ENCODE data around the gene ABCA7. TPM values are rescaled to one million over a fixed set of nuclear protein-coding genes. Genes with fewer than 3 reads are reported as not detected.
"Not testable (repeated sequence)": the region's sequence is repeated elsewhere in the genome, so short reads cannot be mapped to it uniquely, and the experiment has no call there.

Gene ABCA7
- total RNA-seq, 1 experiment from 2014 or later = 40.3 TPM

DNA sequence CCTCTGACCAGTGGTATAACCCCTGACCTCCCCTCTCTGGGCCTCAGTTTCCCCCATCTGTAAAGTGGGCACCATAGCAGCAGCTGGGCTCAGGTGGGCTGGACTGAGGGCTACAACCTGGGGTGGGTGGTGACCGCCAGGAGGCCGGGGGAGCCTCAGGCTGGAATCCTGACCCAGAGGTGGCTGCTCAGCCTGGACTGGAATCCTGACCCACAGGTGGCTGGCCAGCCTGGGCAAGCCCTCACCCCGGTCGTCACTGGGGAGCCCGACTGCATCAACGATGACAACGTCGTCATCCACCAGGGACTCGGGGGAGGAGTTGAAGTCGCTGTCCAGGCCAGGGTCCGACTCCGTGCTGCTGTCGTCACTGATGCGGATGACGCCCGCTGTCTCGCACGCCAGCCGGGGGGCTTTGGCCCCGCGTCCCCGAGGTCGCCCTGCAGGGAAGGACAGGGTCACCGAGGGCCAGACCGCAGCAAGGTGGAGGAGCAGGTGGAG lies 74.1 kb downstream of the ABCA7 start:
- H3K4me1 Mint-ChIP-seq = peaks cover 2% of the 10 kb centered on the region; the same call in 1 of the 2 replicates
- no peak for DNase-seq (ENCODE audit: low spot score)
- H3K27ac Mint-ChIP-seq = no peak overlapping the region
- H3K9me3 Mint-ChIP-seq = no peaks in the 10 kb centered on the region
- CTCF ChIA-PET = interaction anchor here (0.6 to 3.0 kb wide), 47 partner anchors 9 to 155 kb away, joined by 3 to 69 read pairs (median 8); partner anchors contain the start of genes ABCA7, ARHGAP45, ATP5F1D and CBARP
- H3K4me3 Mint-ChIP-seq = no peak overlapping the region
- TF ChIP-seq CREB1 (CRISPR knock-in tag; IDR thresholded peaks at IDR 0.05) (no peak), TP53 (CRISPR knock-in tag; IDR thresholded peaks at IDR 0.05) (no peak), RORB (CRISPR knock-in tag; IDR thresholded peaks at IDR 0.05) (no peak), IRF2 (CRISPR knock-in tag; IDR thresholded peaks at IDR 0.05; ENCODE audit: borderline replicate concordance, low read depth) (no peak), OVOL2 (CRISPR knock-in tag; IDR thresholded peaks at IDR 0.05; ENCODE audit: borderline replicate concordance) (no peak), GABPB1 (CRISPR knock-in tag; IDR thresholded peaks at IDR 0.05) (no peak), CBFB (CRISPR knock-in tag; IDR thresholded peaks at IDR 0.05; ENCODE audit: low read depth) (no peak)
- TF ChIP-seq, protein P1, sequence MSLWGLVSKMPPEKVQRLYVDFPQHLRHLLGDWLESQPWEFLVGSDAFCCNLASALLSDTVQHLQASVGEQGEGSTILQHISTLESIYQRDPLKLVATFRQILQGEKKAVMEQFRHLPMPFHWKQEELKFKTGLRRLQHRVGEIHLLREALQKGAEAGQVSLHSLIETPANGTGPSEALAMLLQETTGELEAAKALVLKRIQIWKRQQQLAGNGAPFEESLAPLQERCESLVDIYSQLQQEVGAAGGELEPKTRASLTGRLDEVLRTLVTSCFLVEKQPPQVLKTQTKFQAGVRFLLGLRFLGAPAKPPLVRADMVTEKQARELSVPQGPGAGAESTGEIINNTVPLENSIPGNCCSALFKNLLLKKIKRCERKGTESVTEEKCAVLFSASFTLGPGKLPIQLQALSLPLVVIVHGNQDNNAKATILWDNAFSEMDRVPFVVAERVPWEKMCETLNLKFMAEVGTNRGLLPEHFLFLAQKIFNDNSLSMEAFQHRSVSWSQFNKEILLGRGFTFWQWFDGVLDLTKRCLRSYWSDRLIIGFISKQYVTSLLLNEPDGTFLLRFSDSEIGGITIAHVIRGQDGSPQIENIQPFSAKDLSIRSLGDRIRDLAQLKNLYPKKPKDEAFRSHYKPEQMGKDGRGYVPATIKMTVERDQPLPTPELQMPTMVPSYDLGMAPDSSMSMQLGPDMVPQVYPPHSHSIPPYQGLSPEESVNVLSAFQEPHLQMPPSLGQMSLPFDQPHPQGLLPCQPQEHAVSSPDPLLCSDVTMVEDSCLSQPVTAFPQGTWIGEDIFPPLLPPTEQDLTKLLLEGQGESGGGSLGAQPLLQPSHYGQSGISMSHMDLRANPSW (CRISPR knock-in tag; conservative IDR thresholded peaks at IDR 0.05; ENCODE audit: low read depth) = no peak
- TF ChIP-seq, protein P2, sequence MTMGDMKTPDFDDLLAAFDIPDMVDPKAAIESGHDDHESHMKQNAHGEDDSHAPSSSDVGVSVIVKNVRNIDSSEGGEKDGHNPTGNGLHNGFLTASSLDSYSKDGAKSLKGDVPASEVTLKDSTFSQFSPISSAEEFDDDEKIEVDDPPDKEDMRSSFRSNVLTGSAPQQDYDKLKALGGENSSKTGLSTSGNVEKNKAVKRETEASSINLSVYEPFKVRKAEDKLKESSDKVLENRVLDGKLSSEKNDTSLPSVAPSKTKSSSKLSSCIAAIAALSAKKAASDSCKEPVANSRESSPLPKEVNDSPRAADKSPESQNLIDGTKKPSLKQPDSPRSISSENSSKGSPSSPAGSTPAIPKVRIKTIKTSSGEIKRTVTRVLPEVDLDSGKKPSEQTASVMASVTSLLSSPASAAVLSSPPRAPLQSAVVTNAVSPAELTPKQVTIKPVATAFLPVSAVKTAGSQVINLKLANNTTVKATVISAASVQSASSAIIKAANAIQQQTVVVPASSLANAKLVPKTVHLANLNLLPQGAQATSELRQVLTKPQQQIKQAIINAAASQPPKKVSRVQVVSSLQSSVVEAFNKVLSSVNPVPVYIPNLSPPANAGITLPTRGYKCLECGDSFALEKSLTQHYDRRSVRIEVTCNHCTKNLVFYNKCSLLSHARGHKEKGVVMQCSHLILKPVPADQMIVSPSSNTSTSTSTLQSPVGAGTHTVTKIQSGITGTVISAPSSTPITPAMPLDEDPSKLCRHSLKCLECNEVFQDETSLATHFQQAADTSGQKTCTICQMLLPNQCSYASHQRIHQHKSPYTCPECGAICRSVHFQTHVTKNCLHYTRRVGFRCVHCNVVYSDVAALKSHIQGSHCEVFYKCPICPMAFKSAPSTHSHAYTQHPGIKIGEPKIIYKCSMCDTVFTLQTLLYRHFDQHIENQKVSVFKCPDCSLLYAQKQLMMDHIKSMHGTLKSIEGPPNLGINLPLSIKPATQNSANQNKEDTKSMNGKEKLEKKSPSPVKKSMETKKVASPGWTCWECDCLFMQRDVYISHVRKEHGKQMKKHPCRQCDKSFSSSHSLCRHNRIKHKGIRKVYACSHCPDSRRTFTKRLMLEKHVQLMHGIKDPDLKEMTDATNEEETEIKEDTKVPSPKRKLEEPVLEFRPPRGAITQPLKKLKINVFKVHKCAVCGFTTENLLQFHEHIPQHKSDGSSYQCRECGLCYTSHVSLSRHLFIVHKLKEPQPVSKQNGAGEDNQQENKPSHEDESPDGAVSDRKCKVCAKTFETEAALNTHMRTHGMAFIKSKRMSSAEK (CRISPR knock-in tag; IDR thresholded peaks at IDR 0.05; ENCODE audit: borderline replicate concordance) = no peak
- TF ChIP-seq, protein P3, sequence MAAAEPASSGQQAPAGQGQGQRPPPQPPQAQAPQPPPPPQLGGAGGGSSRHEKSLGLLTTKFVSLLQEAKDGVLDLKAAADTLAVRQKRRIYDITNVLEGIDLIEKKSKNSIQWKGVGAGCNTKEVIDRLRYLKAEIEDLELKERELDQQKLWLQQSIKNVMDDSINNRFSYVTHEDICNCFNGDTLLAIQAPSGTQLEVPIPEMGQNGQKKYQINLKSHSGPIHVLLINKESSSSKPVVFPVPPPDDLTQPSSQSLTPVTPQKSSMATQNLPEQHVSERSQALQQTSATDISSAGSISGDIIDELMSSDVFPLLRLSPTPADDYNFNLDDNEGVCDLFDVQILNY (CRISPR knock-in tag; IDR thresholded peaks at IDR 0.05) = no peak
- TF ChIP-seq, protein P4, sequence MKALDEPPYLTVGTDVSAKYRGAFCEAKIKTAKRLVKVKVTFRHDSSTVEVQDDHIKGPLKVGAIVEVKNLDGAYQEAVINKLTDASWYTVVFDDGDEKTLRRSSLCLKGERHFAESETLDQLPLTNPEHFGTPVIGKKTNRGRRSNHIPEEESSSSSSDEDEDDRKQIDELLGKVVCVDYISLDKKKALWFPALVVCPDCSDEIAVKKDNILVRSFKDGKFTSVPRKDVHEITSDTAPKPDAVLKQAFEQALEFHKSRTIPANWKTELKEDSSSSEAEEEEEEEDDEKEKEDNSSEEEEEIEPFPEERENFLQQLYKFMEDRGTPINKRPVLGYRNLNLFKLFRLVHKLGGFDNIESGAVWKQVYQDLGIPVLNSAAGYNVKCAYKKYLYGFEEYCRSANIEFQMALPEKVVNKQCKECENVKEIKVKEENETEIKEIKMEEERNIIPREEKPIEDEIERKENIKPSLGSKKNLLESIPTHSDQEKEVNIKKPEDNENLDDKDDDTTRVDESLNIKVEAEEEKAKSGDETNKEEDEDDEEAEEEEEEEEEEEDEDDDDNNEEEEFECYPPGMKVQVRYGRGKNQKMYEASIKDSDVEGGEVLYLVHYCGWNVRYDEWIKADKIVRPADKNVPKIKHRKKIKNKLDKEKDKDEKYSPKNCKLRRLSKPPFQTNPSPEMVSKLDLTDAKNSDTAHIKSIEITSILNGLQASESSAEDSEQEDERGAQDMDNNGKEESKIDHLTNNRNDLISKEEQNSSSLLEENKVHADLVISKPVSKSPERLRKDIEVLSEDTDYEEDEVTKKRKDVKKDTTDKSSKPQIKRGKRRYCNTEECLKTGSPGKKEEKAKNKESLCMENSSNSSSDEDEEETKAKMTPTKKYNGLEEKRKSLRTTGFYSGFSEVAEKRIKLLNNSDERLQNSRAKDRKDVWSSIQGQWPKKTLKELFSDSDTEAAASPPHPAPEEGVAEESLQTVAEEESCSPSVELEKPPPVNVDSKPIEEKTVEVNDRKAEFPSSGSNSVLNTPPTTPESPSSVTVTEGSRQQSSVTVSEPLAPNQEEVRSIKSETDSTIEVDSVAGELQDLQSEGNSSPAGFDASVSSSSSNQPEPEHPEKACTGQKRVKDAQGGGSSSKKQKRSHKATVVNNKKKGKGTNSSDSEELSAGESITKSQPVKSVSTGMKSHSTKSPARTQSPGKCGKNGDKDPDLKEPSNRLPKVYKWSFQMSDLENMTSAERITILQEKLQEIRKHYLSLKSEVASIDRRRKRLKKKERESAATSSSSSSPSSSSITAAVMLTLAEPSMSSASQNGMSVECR (CRISPR knock-in tag; IDR thresholded peaks at IDR 0.05; ENCODE audit: borderline replicate concordance) = no peak
- TF ChIP-seq, protein P5, sequence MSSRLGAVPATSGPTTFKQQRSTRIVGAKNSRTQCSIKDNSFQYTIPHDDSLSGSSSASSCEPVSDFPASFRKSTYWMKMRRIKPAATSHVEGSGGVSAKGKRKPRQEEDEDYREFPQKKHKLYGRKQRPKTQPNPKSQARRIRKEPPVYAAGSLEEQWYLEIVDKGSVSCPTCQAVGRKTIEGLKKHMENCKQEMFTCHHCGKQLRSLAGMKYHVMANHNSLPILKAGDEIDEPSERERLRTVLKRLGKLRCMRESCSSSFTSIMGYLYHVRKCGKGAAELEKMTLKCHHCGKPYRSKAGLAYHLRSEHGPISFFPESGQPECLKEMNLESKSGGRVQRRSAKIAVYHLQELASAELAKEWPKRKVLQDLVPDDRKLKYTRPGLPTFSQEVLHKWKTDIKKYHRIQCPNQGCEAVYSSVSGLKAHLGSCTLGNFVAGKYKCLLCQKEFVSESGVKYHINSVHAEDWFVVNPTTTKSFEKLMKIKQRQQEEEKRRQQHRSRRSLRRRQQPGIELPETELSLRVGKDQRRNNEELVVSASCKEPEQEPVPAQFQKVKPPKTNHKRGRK (CRISPR knock-in tag; IDR thresholded peaks at IDR 0.05; ENCODE audit: borderline replicate concordance) = no peak
- TF ChIP-seq, protein P6, sequence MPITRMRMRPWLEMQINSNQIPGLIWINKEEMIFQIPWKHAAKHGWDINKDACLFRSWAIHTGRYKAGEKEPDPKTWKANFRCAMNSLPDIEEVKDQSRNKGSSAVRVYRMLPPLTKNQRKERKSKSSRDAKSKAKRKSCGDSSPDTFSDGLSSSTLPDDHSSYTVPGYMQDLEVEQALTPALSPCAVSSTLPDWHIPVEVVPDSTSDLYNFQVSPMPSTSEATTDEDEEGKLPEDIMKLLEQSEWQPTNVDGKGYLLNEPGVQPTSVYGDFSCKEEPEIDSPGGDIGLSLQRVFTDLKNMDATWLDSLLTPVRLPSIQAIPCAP (CRISPR knock-in tag; IDR thresholded peaks at IDR 0.05) = no peak
- POLR2A ChIA-PET = interaction anchor here (1.0 to 1.1 kb wide), 2 partner anchors 124 to 155 kb away, joined by 3 to 4 read pairs; partner anchors contain the start of genes CBARP and CIRBP
- no peak for ATAC-seq
- no peaks in the 10 kb centered on the region for H3K36me3 Mint-ChIP-seq
- no peaks in the 10 kb centered on the region for H3K27me3 Mint-ChIP-seq (ENCODE audit: low read depth)

DNA sequence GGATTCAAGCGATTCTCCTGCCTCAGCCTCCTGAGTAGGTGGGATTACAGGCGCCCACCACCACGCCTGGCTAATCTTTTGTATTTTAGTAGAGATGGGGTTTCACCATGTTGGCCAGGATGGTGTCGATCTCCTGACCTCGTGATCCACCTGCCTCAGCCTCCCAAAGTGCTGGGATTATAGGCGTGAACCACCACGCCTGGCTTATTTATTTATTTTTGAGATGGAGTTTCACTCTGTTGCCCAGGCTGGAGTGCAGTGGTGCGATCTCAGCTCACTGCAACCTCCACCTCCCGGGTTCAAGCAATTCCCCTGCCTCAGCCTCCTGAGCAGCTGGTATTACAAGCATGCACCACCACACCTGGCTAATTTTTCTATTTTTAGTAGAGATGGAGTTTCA lies 74.8 kb downstream of the ABCA7 start:
- H3K4me3 Mint-ChIP-seq; DNase-seq (ENCODE audit: low spot score); ATAC-seq; POLR2A ChIA-PET; H3K27me3 Mint-ChIP-seq (ENCODE audit: low read depth); H3K9me3 Mint-ChIP-seq; H3K36me3 Mint-ChIP-seq; H3K4me1 Mint-ChIP-seq; H3K27ac Mint-ChIP-seq: not testable (repeated sequence)
- CTCF ChIA-PET = interaction anchor here (2.6 kb wide), 1 partner anchor 74 kb away, joined by 11 read pairs; the partner anchor contains the start of gene ABCA7
